HG02840 (cell line): Measurements from ENCODE around the gene CH25H.
"Not testable (repeated sequence)": the region's sequence is repeated elsewhere in the genome, so short reads cannot be mapped to it uniquely, and the experiment has no call there.

Source experiments
- ATAC-seq: cut with Tn5 transposase; IDR thresholded peaks from one replicate; pipeline ENCODE4 v1.9.1; 2021; ENCODE audit warnings: mild to moderate bottlenecking, moderate library complexity, moderate number of reproducible peaks; ENCODE audit not compliant: unreplicated experiment, low FRiP score

Gene CH25H

DNA sequence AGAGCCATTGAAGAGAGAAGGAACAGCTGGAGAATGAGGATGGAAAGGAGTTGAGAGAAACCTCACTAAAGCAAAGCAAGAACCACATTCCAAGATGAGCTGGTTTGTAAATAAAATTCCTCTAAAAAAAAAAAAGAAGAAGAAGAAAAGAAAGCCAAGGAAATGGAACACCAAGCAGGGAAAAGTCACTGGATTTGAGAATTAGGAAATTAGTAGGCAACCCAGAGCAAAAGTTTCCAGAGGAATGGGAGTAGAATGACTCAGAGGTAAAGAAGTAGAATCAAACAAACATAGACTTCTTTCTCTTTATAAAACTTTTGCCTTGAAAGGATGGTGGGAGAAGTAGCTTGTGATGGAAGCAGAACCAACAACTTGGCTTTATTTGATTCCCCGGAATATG is 3.9 kb downstream of the CH25H start:
- ATAC-seq: no peak

DNA sequence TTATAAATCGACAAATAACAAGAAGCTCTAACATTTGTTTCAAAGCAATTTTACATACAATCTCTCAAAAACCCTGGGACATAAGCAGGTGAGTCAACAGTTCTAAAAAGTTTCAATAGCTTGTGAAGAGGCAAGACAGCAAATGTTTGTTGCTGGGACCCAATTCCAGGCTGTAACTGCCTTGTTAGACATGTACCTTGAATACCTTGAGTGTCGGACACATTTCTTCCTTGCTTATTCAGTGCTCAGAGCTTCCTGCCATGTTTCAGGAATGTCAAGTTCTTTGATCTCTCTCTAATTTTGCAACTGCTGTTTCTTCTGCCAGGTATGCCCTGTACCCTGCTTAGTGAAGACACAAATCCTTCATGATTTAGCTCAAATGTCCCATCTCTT is 5.1 kb downstream of the CH25H start:
- no peak for ATAC-seq

DNA sequence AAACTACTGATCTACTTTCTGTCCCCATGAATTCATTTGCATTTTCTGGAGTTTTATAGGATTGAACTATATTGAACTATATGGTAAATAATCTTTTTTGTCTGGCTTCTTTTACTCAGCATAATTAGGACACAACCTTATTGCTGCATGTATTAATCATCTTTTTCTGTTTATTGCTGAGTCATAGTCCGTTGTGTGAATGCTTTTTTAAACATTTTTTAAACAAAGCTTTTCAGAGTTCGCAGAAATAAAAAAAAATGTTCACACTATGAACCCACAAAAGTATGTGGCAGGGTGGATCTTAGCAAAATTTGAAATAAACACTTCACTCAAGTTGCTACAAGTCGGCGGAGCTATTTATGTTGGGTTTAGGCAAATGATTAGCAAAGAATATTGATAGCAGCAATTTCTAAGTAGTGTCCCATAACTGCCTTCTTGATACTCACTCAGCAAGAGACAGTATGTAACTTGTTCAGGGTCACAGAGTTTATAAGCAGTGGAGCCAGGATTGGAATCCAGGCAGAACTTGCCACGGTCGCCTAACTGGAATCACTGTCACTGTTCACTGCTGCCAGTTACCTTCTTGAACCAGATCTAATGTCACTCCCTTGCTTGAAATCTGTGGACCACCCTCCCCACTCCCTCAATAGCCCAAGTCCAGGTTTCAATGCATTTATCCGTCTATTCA is 5.6 kb downstream of the CH25H start:
- ATAC-seq: no peak

DNA sequence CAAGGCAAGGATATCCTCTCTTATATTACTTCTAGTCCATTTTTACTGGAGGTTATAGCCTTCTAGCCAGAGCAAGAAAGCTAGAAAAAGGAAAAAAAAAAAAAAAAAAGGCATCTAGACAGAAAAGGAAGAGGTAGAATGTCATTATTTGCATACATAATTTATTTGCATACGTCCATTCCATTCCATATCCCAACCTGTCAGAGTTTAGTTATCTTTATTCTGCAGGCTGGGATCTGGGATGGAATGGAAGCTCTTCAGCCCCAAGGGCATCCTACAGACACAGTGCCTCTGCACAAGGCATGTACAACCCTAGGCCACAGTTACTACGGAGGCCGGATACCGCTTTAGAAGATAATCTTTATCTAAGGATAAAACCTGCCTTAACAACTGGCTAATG is 9.6 kb downstream of the CH25H start:
- no peak for ATAC-seq

DNA sequence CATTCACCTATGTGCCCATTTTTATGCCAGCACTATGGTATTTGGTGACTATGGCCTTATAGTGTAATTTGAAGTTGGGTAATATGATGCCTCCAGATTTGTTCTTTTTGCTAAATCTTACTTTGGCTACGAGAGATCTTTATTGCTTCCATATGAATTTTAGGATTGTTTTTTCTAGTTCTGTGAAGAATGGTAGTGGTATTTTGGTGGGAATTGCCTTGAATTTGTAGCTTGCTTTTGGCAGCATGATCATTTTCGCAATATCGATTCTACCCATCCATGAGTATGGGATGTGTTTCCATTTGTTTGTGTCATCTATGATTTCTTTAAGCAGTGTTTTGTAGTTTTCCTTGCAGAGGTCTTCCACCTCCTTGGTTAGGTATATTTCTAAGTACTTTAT is 15.8 kb downstream of the CH25H start:
- not testable (repeated sequence) for ATAC-seq

DNA sequence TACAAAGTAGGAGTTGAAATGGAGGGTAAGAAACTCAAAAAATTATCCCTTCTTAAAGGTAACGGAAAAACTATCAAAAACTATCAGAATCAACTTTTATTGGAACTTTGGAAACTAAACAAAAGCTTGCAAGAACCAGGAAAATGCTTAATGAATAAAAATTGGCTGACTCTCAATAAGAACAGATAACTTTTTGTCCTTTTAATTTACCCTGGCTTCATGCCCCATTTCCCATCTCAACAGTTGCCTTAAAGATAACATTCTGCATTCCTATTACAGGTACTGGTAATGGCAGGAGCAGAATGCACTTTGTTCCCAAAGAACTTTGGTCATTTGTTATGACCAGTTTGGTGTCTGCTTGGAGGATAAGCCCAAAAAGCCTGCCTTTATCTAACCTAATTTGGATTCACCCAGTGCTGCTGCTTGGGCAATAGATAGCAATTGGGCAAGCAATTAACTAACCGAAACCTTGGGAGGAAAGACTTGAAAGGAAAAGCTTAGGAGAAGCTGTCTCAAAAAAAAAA is 17.8 kb downstream of the CH25H start:
- ATAC-seq: no peak

DNA sequence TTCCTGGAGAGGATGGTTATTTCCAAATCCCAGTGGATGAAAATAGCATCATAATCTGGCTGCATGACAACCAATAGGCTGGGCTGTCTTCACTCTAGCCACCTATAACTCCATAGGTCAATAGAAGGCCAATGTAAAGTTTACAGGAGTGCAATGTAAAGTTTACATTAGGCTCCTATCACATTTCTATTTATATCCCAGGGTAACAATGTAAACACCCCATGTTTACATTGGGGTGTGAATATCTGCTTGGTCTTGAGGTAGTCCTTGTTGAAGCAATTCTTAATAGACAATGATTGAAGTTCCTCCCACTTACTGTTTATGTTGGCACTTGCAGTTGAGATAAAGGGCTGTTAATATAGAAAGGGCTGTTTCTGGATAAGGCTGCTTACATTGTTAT is 21.5 kb downstream of the CH25H start:
- no peak for ATAC-seq

DNA sequence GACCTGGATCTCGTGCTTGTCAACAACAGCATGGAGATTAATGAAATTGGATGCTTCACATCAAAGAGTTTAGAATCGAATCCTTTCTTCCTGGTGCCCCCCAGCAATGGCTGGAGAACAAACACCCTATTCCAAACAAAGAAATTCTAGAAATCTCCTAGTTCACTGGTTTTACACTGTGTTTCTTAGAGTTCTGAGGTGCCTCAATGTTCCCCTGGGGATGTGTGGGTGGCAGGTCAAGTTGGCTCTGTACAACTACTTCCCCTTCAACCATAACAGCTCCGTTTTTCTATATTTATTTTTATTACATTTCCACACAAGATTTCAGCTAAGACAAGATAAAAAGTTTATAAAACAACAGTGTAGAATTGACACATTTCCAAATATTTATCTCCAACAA is 22.5 kb downstream of the CH25H start:
- no peak for ATAC-seq

DNA sequence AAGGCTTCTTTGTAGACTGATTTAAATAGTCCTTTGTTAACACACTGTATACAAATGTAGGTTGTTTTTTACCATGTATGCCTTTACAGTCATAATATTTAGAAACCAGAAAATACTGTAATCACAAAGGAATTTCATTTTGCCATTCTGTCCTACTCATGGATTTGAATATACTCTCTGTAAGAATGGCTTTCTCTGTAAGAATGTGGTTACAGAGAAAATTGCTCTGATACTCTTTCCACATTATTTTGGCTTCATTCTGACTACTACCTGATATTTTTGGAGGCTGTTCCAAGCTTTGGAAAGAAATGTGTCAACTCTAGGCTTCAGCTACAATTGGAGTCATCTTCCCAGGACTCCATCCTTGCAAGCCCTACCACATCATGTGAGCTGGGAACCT is 23.5 kb downstream of the CH25H start:
- no peak for ATAC-seq

DNA sequence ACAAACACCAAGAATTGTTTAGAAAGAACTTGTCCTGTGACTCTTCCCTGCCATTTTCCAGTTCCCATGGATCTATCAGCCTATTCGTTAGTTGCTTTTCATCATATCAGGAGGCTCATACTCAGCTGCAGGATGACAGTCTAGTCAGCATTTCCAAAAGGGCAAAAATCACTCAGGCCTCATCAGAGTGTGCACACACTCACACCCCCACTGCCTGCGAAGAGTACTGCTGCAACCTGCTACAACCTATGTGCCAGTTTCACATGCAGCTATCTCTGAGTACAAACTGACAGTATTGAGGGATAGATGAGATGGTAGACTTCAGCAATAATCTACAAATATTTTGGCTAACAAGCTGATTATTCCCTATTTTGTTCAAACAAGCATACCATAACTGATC is 24.2 kb downstream of the CH25H start:
- ATAC-seq: no peak

DNA sequence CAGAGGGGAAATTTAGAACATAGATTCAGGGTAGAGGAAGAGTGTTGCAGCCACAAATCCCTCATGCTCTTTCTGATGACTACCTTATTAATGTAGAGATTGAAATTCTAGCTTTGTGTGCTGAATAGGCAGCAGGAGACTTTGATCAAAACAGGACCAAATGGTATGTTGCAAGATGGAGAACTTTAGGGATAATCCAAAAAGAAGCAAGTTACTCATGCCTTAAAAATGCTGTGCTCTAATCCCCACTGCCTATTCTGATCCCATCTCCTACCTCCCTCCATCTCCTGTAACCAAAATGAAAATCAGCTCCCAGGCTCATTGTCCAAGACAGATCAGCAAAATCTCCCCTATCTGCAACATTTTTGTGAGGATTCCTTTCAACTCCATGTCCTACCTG is 31.3 kb downstream of the CH25H start:
- no peak for ATAC-seq

DNA sequence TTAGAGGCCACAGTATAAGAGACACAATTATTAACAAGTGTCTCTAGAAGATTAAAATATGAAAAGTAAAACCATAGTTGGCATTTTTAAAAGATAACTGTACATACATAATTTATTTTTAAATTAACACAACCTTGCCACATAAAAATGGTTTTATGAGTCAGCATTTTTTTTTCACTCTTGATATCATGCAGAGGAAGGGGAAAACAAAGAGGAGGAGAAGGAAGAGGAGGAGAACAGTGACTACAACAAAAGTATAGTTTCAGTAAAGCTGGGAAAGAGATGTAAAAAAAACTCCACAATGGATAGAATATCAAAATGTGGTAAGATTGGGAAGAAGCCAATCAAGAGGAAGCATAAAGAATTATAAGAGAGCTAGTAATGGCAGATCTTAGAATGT is 34.0 kb downstream of the CH25H start:
- ATAC-seq: no peak

DNA sequence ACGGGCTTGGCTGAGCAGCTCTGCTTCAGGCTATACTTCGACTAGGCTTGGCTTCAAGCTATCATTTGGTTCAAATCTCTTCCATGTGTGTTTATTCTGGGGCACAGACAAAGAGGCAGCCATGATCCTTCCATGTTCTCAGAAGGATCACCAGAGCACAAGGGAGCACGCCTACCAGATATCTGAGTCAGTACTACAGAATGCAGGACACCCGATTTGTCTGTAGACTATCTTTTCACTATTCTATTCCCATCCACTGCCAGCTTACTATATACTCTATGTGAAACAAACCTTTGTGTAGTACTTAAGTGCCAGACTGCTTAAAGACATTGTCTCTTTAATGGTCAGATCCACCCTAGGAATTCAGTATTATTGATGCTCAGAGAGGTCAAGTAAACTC is 35.1 kb downstream of the CH25H start:
- ATAC-seq: no peak

DNA sequence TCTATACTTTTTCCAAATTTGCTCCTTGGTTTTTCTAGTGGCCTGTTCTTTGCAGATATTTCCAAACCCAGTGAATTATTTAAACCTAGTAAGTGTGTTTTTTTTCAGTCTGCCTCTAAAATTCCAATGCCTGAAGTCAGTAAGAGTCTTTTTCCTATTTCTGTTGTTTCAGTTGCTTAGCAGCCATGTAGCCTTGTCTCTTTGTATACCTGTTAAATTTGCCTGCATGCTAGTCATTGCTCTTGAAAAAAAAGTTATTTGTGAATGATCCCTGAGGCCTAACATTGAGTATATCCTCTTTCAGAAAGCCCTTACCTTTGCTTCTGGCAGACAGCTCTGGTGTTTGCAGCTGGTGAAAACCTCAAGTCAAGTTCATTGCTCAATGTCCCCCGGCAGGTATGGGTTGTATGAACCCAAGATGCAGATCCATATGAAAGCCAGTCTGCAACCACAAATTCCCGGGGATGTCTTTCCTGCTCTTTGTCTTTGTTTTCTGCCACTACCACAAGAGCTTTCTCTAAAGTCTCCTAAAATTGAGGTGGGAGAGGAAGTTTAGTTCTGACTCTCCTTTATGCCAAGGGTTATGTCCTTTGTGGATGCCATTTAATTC is 35.7 kb downstream of the CH25H start:
- no peak for ATAC-seq

DNA sequence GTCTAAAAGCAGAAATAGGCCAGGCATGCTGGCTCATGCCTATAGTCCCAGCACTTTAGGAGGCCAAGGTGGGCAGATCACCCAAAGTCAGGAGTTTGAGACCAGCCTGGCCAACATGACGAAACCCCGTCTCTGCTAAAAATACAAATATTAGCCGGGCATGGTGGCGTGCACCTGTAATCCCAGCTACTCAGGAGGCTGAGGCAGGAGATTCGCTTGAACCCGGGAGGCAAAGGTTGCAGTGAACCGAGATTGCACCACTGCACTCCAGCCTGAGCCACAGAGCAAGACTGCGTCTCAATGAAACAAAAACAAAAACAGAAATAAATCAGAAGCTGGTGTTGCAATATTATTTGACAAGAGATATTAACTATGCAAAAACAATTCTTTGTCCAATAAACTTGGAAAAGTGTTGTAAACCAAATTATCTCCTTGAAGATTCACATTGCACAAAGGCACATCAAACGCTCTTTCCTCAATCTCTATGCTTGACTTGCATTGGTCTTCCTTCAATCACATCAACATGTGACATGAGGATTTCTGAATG is 38.7 kb downstream of the CH25H start:
- ATAC-seq: not testable (repeated sequence)

DNA sequence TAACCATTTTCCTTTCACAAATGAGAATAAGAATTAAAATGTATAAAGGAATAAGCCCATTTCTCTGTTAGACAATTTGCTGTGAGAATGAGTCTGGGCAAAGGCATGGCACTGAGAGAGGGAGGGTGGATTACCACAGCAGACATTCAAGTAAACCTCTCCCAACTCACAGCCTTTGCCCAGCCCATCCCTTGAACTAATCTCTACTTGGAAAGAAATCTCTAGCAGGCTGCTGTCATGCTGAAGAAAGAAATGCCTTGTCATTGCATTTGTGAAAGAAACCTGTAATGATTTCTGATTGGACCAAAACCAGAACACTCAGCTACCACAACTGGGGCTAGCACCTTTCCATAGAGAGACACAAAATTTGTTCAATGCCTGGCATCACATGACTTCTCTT is 39.2 kb downstream of the CH25H start:
- no peak for ATAC-seq

DNA sequence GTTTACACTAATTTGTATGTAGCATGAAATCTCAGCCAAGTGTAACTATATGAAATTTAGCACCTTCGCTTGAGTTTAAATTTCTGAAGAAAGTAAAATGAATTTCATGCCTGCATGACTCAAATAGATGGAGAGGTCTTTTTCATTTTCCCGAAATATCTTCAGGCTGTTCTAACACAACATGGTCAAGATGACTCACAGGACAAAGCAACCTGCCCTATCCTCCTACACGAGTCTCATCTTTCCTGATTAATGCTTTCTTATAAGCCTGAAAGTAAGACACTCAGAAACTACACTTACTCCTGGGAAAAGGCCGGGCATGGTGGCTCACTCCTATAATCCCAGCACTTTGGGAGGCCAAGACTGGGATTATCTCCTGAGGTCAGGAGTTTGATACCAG is 41.2 kb downstream of the CH25H start:
- no peak for ATAC-seq

DNA sequence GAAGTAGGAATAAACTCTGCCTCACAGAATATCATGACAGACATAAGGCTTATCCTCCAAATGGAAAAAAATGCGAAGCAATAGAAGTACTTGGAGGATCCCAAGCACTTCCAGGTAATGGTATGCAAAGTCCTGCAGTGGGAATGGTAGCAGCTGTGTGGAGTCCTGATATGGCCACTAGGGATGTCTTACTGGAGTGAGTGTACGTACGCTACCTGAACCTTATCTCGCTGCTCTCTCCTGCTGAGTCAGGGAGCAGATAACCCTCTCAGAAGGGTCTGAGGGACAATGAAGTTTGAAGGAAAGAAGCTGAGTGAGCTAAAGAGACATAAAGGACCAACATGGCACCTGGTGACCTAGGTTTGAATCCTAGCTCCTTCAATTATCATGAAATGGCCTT is 42.2 kb downstream of the CH25H start:
- no peak for ATAC-seq

DNA sequence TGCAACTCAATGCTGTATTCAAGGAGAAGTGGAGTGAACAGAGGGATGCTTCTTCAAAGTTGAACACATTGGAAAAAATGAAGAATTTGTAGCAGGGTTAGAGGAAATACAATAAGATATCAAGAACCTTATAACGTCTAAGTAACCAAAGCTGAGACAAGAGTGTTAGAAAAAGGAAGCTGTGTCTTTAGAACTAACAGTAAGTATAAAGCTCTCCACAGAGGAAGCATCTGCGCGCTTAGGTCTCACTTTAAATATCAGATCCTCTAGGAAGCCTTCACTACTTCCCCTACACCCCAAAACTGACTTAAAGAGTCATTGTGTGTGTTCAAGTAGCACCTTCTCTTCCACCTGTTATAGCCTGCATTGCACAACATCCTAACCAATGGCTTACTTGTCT is 43.0 kb downstream of the CH25H start:
- peak; percentile 8 for ATAC-seq

DNA sequence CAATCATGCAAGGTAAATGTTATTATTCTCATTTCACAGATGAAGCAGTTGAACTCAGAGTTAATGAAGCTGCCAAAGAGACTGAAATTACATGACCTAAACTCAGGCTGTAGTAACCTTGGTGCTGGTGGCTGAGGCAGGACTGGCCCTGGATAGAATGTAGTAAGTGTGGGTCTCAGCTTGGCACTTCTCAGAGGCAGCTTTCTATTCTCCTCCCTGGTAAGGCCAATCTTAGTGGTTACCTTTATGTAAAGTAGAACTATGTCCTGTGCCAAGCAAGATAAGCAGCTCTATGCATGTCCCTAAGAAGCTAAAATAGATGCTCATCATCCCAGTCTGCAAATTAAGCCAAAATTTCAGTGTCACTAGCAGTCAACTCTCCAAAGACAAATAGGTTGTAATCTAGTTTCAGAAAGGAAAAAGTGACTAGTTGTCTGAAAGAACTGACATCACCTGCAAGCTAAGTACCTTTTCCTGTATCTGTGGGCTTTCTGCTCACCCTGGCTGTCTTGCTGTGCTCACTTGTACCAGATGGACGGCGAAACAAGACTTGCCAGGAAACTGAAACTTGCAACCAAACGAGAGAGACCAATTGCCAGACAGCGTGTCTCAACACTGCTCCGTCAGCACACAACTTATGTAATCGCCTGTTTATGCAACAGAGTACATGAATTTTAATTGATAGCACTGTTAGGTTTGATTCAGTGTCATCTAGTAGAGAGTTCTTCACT is 43.7 kb downstream of the CH25H start:
- ATAC-seq: peak; percentile 94

DNA sequence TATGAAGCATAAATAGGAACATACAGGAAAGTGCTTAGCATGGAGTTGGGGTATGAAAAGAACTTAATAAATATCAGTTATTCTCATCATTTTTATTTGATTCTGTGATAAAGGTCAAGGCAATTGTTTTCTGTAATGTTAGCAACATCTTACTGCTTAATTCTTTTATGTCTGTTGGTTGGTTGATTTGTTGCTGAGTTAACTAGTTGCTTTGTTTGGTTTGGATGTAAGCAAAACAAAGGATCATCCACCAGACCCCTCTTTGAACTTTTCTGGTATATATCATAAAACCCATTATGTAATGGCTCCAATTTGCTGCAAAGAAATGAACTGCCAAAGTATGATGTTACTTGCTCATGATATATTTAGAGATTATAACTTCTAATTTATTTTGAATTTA is 44.5 kb downstream of the CH25H start:
- ATAC-seq: no peak
